Stimulated activated naive CD8-positive, alpha-beta T cell treated with anti-CD3 and anti-CD28 coated beads, Interleukin-15, Interleukin-2, amounts not matched to agents 100 ng/mL and 50 ng/mL, for 24 hours (primary cell): Measurements from ENCODE around the gene LSG1.

ENCODE experiments used
- H3K27ac Mint-ChIP-seq: one replicate; pipeline ENCODE4 v1.8.0; 2021; ENCODE audit warnings: mild to moderate bottlenecking, mixed read lengths
- H3K27me3 Mint-ChIP-seq: one replicate; pipeline ENCODE4 v1.8.0; 2021; ENCODE audit warnings: mixed read lengths
- H3K36me3 Mint-ChIP-seq: one replicate; pipeline ENCODE4 v1.8.0; 2021; ENCODE audit warnings: low read depth, mixed read lengths
- H3K4me1 Mint-ChIP-seq: one replicate; pipeline ENCODE4 v1.8.0; 2021; ENCODE audit warnings: low read depth, mixed read lengths
- H3K4me3 Mint-ChIP-seq: one replicate; pipeline ENCODE4 v1.8.0; 2021; ENCODE audit warnings: mild to moderate bottlenecking, mixed read lengths
- H3K9me3 Mint-ChIP-seq: one replicate; pipeline ENCODE4 v1.8.0; 2021; ENCODE audit warnings: mixed read lengths

The LSG1 gene

DNA sequence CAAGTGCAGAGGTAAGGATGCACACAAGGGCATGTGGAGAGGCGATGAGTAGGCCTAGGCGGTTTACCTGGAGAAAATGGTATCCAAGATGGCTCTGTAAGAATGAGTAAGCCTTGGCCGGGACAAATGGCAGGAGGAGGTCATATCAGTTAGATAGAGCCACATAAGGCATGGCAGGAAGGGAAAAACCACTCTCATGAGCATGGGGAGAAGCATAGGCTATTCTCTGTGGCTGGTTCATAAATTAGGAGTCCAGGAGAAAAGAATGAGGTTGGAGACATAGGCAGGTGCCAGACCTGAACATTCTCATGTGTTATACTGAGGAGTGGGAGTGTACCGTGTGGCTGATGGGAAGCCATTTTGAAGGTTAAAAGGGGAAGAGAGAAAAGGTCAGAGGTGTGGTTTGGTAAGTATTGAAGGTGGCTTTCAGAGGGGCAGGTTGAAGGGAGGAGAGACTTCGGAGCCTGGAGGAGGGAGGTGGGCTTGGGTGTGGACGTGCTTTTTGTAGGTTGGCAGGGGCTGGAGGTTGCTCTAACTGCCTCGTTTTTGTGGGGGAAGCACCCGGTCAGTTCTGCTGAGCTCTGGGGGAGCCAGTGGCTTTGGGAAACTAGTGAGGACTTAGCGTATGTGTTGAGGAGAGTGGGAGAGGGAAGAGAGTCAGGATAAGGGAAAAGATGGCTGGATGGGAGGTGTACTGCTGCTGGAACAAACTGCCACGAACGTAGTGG lies 9.1 kb upstream of the LSG1 start:
- Mint-ChIP-seq H3K27ac (no peak overlapping the region), H3K9me3 (no peaks in the 10 kb centered on the region), H3K27me3 (peaks cover 17% of the 10 kb centered on the region), H3K36me3 (no peaks in the 10 kb centered on the region), H3K4me3 (no peak overlapping the region), H3K4me1 (peaks cover 46% of the 10 kb centered on the region)

DNA sequence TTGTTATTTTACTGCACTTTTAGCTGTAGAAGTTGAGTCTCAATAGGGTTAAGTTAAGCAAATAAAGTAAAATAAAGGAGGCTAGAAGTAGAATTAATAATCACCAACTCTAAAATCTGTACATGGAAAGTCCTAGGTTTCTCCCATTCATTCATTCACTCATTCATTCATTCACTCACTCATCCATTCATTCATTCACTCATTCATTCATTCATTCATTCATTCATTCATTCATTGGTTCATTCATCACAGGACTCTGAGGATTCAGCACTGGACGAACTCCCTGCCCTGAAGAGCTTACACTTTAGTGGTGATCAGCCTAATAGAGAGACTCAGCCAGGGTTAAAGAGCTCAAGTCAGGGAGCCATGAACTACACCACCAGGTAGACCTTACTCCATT lies 4.5 kb upstream of the LSG1 start:
- H3K4me1 Mint-ChIP-seq = peaks cover 41% of the 10 kb centered on the region
- H3K4me3 Mint-ChIP-seq = peak overlapping the region; percentile 37
- peak overlapping the region; percentile 61 for H3K27ac Mint-ChIP-seq
- no peaks in the 10 kb centered on the region for H3K36me3 Mint-ChIP-seq
- peaks cover 9% of the 10 kb centered on the region for H3K27me3 Mint-ChIP-seq
- no peaks in the 10 kb centered on the region for H3K9me3 Mint-ChIP-seq

DNA sequence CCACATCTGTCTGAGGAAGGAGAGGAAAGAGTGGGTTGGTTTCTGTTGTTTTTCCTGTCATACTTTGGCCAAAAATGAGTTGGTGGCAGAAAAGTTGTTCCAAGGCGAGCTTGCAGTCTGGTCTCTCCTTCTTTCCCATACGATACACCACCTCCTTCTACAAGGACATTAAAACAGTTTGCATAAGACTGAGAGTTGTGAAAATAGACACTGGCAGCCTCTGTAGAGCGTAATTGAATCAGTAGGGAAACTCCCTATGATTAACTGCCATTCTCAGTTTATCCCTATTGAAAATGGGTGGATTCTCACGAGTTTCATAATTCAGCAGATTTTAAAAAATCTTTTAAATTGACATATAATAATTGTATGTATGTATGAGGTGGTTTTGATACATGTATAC lies 3.7 kb upstream of the LSG1 start:
- Mint-ChIP-seq H3K36me3 (no peaks in the 10 kb centered on the region), H3K27me3 (peaks cover 4% of the 10 kb centered on the region), H3K4me1 (peaks cover 49% of the 10 kb centered on the region), H3K27ac (peak overlapping the region; percentile 92), H3K9me3 (no peaks in the 10 kb centered on the region), H3K4me3 (peak overlapping the region; percentile 67)

- Mint-ChIP-seq H3K27me3 (peaks cover 3% of the 10 kb centered on the region), H3K4me3 (peak overlapping the region; percentile 67), H3K27ac (peak overlapping the region; percentile 92), H3K9me3 (no peaks in the 10 kb centered on the region), H3K36me3 (peaks cover under 1% of the 10 kb centered on the region), H3K4me1 (peaks cover 54% of the 10 kb centered on the region)
Measured at GRCh38 chr3:194675081-194675640, 3.2 kb upstream of the LSG1 start.

DNA sequence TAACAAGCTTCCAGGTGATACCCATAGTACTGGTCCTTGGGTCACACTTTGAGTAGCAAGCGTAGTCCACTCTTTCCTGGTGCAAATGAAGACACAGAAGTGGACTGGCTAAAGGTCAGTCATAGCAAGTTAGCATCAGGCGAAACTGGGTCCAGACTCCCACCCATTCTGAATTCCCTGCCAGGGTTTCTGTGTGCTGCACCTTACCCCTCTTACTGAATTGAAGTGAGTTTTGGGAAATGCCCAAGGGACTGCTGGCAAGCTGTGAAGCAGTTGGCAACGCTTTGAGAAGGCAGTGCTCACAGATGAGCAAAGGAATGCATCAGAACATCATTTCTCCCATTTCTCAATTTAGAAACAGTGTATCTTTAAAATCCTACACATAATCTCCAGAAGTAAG lies 1.8 kb upstream of the LSG1 start:
- Mint-ChIP-seq H3K4me1 (peaks cover 62% of the 10 kb centered on the region), H3K4me3 (peak overlapping the region; percentile 37)

GRCh38 chr3:194672876-194673275 lies 885 bp upstream of the LSG1 start:
- Mint-ChIP-seq H3K9me3 (no peaks in the 10 kb centered on the region), H3K4me3 (peak overlapping the region; percentile 99), H3K27ac (peak overlapping the region; percentile 4), H3K36me3 (peaks cover 19% of the 10 kb centered on the region), H3K27me3 (peaks cover 3% of the 10 kb centered on the region), H3K4me1 (peaks cover 67% of the 10 kb centered on the region)

More for the DNA sequence above, 1.8 kb upstream of the LSG1 start:
- H3K27ac Mint-ChIP-seq = no peak overlapping the region
- peaks cover 11% of the 10 kb centered on the region for H3K36me3 Mint-ChIP-seq
- no peaks in the 10 kb centered on the region for H3K9me3 Mint-ChIP-seq
- peaks cover 3% of the 10 kb centered on the region for H3K27me3 Mint-ChIP-seq

DNA sequence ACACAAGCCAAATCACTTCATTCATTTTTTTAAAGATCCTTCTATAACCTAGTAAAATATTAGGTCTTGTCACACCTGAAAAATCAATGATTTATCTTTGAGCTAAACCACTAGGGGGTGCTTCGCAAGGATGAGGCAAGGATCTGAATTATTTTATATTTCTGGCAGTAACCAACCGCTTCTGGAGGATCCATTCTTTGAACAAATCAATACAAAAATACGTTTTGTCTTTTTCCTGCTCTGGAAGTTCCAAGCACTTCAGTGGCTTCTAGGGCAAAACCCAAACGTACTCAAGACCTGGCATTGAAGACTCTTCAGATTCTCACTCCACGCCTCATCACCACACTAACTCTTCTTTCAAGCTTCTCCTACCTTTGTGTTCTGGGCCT lies 486 bp downstream of the LSG1 start:
- Mint-ChIP-seq H3K4me3 (peak overlapping the region; percentile 99), H3K36me3 (peaks cover 29% of the 10 kb centered on the region), H3K27ac (peak overlapping the region; percentile 96), H3K4me1 (peaks cover 65% of the 10 kb centered on the region), H3K9me3 (no peaks in the 10 kb centered on the region), H3K27me3 (no peaks in the 10 kb centered on the region)

- H3K4me1 Mint-ChIP-seq = peaks cover 29% of the 10 kb centered on the region
- peaks cover 59% of the 10 kb centered on the region for H3K36me3 Mint-ChIP-seq
Measured at GRCh38 chr3:194667363-194667762, 4.6 kb downstream of the LSG1 start.

DNA sequence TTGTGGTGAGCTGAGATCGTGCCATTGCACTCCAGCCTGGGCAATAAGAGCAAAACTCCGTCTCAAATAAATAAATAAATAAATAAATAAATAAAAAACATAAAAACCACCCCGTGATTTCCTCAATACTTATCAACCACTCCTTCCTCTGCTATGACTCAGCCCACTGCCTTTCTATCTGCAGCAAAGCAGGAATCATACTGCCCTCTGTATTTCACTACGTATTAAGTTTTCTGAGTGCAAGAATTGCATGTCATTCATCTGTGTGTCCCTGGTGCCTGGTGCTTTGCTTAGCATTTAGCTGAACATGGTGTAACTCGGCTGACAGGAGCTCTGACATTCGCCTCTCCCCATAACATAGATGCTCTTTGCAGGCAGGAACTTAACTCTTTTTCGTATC lies 7.1 kb downstream of the LSG1 start:
- Mint-ChIP-seq H3K9me3 (no peaks in the 10 kb centered on the region), H3K27ac (no peak overlapping the region), H3K4me3 (no peak overlapping the region)

More at GRCh38 chr3:194667363-194667762, 4.6 kb downstream of the LSG1 start:
- H3K27me3 Mint-ChIP-seq = no peaks in the 10 kb centered on the region
- H3K4me3 Mint-ChIP-seq = no peak overlapping the region
- H3K27ac Mint-ChIP-seq = peak overlapping the region; percentile 9
- no peaks in the 10 kb centered on the region for H3K9me3 Mint-ChIP-seq

DNA sequence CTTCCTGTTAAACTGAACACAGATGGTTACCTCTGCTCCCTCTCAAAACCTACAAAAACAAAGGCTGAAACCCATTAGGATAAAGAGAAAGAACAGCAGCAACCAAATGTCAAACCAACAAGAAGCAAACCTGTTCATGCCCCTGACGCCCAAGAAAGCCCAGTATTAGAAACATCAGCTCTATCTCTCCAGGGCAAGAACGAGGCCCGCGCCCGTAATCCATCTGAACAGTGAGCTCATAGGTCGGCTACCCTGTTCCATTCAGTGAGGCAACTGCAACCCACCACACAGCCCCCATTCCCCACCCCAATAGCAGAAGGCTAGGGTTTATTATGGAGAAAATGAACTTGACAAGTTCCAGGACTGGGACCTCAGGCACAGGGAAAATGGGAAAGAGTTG lies 10.0 kb downstream of the LSG1 start:
- peaks cover 76% of the 10 kb centered on the region for H3K36me3 Mint-ChIP-seq
- H3K4me1 Mint-ChIP-seq = peaks cover 11% of the 10 kb centered on the region
- no peaks in the 10 kb centered on the region for H3K9me3 Mint-ChIP-seq
- no peak overlapping the region for H3K4me3 Mint-ChIP-seq
- no peaks in the 10 kb centered on the region for H3K27me3 Mint-ChIP-seq
- no peak overlapping the region for H3K27ac Mint-ChIP-seq

More for the DNA sequence above, 7.1 kb downstream of the LSG1 start:
- Mint-ChIP-seq H3K4me1 (peaks cover 24% of the 10 kb centered on the region), H3K27me3 (no peaks in the 10 kb centered on the region), H3K36me3 (peaks cover 77% of the 10 kb centered on the region)

- Mint-ChIP-seq H3K36me3 (peaks cover 73% of the 10 kb centered on the region), H3K9me3 (no peaks in the 10 kb centered on the region), H3K27ac (no peak overlapping the region), H3K27me3 (no peaks in the 10 kb centered on the region), H3K4me3 (no peak overlapping the region), H3K4me1 (peaks cover 11% of the 10 kb centered on the region)
Measured at GRCh38 chr3:194661374-194661773, 10.6 kb downstream of the LSG1 start.

GRCh38 chr3:194659778-194660177 lies 12.2 kb downstream of the LSG1 start:
- Mint-ChIP-seq H3K9me3 (no peaks in the 10 kb centered on the region), H3K4me3 (no peak overlapping the region), H3K27me3 (no peaks in the 10 kb centered on the region), H3K36me3 (peaks cover 67% of the 10 kb centered on the region), H3K4me1 (peaks cover 16% of the 10 kb centered on the region), H3K27ac (no peak overlapping the region)

DNA sequence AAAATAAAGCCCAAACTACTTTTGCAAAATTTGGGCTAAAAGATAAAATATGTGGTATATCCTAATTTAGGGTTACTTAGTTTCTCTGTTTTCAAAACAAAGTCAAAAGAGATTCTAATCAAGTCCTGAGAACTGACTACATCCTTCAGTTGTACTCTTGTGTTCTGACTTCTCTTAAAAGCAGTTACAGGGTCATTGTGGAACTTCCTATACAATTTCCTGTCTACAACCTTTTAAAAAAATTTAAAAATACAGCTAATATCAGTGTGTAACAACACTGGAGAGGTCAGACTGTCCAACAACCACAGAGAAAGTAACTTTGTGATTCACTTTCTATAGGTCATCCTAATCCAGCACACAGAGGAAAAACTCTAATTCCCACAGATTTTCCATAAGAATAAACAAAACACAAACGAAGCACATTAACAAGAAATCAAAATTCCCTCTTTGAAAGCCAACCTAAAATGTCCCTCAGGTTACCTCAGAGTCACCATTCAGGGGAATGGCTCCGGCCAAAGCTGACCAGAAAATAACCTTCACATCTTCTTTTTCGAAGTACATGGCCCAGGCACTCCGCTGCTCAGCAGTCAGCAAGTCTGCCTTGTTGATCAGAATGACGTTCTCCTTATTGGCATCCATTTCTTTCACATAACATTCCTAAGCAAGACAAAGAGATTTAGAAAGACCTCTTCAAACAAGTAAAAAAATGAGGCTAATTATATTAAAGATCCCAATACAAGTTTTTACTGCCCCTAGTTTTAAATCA lies 13.3 kb downstream of the LSG1 start:
- Mint-ChIP-seq H3K27me3 (no peaks in the 10 kb centered on the region), H3K4me3 (no peak overlapping the region), H3K27ac (no peak overlapping the region), H3K9me3 (no peaks in the 10 kb centered on the region), H3K4me1 (peaks cover 26% of the 10 kb centered on the region), H3K36me3 (peaks cover 71% of the 10 kb centered on the region)

DNA sequence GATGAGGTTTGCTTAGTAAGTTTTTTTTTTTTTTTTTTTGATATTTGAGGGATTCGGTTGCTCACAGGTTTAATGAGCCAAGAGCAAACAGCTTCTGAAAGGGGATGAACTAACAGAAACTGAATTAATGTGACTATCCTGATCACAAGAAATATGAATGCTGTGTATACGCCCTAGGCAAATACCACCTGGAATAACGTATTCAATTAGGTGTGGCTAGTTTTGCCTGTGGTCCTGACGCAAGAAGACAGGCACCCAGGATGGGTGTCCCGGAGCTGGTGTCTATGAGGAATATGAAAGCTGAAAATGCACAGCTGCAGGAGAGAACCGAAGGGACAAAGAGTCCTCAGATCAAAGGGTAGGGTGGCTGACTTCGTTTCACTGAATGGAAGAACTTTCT lies 14.6 kb downstream of the LSG1 start:
- H3K27ac Mint-ChIP-seq = no peak overlapping the region

DNA sequence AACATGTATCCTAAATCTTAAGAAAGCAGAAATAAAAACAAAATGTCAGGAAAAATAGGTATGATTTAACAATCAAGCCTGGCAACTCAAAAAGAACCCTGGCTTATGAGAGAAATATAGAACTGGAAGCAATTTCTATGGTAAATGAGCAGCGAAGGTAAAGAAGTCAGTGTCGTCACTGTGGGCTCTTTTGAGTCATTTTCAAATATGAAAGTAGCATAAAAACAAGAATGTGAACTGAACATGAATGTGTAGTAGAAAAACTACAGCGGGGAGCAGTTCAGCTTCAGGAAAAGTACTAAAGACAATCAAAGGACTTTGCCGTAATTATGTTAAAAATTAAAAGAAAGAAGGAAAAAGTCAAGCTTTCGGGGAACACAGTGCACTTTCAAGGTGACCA lies 17.5 kb downstream of the LSG1 start:
- Mint-ChIP-seq H3K9me3 (no peaks in the 10 kb centered on the region), H3K36me3 (peaks cover 80% of the 10 kb centered on the region), H3K4me1 (peaks cover 16% of the 10 kb centered on the region), H3K27me3 (no peaks in the 10 kb centered on the region), H3K27ac (peak overlapping the region; percentile 29), H3K4me3 (no peak overlapping the region)

More for the DNA sequence above, 14.6 kb downstream of the LSG1 start:
- H3K9me3 Mint-ChIP-seq = no peaks in the 10 kb centered on the region
- H3K4me3 Mint-ChIP-seq = no peak overlapping the region
- H3K36me3 Mint-ChIP-seq = peaks cover 78% of the 10 kb centered on the region
- peaks cover 26% of the 10 kb centered on the region for H3K4me1 Mint-ChIP-seq
- H3K27me3 Mint-ChIP-seq = no peaks in the 10 kb centered on the region
